ENCODE results near the gene SEC16A. TPM values are rescaled to one million over a fixed set of nuclear protein-coding genes. Genes with fewer than 3 reads are reported as not detected.

Gene SEC16A
- total and polyA plus RNA-seq, 3 experiments from 2014 or later: 42.9 to 78.0 (median 75.5) TPM

DNA sequence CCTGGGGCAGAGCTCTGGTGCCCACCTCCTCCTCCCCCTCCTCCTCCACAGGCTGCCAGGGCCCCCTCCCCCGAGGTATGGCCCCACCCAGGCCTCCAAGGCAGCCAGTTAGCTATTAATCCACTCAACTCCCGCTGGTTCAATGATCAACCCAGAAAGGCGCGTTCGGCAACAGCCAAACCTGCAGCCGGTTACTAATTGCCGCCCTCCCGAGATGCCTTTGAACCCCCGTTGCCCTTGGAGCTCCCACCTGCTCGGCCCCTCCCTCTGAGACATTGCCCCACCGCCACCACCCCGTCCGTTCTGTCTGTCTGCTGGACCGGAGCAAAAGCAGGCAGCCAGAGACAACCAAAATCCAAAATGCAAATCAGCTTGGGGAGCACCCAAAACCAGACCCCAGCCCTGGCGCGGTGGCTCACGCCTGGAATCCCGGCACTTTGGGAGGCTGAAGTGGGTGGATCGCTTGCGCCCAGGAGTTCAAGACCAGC is 37.3 kb upstream of the SEC16A start:
- H3K9me3 ChIP-seq (ENCODE audit: low read length): no peaks in the 10 kb centered on the region
- ChIA-PET POLR2A (no interaction called here), CTCF (no interaction called here)
- H3K27me3 ChIP-seq (ENCODE audit: insufficient read depth, low read length, poor library complexity, severe bottlenecking): no peaks in the 10 kb centered on the region
- H3K4me1 ChIP-seq (ENCODE audit: insufficient read depth, low read length): no peaks in the 10 kb centered on the region
- H3K4me3 ChIP-seq (ENCODE audit: low read length): no peak overlapping the region
- H3K36me3 ChIP-seq (ENCODE audit: insufficient read depth, low read length): peaks cover 8% of the 10 kb centered on the region
- DNase-seq: no peak
- no peaks in the 10 kb centered on the region for H3K9me3 Mint-ChIP-seq
- no peaks in the 10 kb centered on the region for H3K27me3 Mint-ChIP-seq
- H3K27ac Mint-ChIP-seq: peak overlapping the region in 1 of 8 donors; percentile 89
- H3K4me3 Mint-ChIP-seq: no peak overlapping the region
- H3K4me1 Mint-ChIP-seq: no peaks in the 10 kb centered on the region
- peaks cover 0 to 47% (median 0%) of the 10 kb centered on the region in 3 donors for H3K36me3 Mint-ChIP-seq
- H3K27ac ChIP-seq (ENCODE audit: low read depth, low read length): no peak overlapping the region

DNA sequence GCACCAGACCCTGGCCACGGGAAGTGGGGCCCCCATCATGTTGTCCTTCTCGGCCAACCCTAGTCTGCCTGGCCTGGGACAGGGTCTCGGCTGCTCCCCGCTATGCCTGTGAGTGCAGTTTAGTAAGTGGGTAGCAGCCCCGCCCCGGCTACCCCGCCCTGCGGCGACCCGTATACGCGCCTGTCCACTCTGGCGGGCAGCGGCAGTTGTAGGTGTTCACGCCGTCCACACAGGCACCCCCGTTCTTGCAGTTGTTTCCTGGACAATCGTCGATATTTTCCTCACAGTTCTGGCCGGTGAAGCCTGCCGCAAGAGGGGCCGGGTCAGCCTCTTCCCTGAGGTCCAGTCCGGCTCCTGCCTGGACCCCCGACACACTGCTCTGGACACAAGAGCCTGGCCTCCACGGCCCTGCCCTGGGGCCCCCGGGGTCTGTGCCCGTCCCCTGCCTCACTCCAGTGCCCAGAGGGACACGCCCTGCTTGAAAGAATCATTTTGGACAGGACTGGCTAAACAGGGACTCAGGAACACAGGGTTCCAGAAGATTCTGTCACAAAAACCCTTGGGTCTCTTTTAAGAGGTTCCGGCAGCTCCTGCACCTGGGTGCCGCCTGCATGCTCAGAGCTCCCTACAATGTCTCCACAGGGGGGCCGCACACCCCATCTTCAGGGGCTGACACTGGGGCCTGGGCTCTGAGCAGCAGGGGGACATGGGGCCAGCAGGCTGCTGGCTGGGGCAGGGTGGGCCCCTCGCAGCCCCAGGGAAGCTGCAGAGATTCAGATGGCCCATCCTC is 36.6 kb upstream of the SEC16A start:
- H3K9me3 ChIP-seq (ENCODE audit: low read length): no peaks in the 10 kb centered on the region
- no peak overlapping the region for H3K4me3 Mint-ChIP-seq
- H3K36me3 Mint-ChIP-seq: peaks cover 0 to 53% (median 0%) of the 10 kb centered on the region in 3 donors
- no peak overlapping the region for H3K27ac ChIP-seq (ENCODE audit: low read depth, low read length)
- H3K9me3 Mint-ChIP-seq: no peaks in the 10 kb centered on the region
- H3K4me1 Mint-ChIP-seq: no peaks in the 10 kb centered on the region
- no peaks in the 10 kb centered on the region for H3K27me3 Mint-ChIP-seq
- peaks cover 8% of the 10 kb centered on the region for H3K36me3 ChIP-seq (ENCODE audit: insufficient read depth, low read length)
- CTCF ChIA-PET: no interaction called here
- no peak for DNase-seq
- no peak overlapping the region for H3K4me3 ChIP-seq (ENCODE audit: low read length)
- no peaks in the 10 kb centered on the region for H3K27me3 ChIP-seq (ENCODE audit: insufficient read depth, low read length, poor library complexity, severe bottlenecking)
- no peak overlapping the region for H3K27ac Mint-ChIP-seq
- no peaks in the 10 kb centered on the region for H3K4me1 ChIP-seq (ENCODE audit: insufficient read depth, low read length)
- POLR2A ChIA-PET: no interaction called here

DNA sequence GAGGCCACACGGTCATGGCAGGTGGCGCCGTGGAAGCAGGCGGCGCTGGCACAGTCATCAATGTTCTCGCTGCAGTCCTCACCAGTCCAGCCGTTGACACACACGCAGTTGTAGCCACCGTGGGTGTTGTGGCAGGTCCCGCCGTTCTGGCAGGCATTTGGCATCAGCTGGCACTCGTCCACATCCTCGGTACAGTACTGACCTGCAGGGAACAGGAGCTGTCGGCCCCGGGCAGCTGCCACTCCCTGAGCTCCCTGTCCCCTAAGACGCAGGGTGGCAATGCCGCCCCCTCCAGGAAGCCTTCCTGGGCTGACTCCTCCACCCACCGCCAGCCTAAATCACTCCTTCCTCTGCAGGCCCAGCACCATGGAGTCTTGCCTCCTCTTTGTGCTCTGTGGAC is 35.8 kb upstream of the SEC16A start:
- Mint-ChIP-seq H3K4me1 (no peaks in the 10 kb centered on the region), H3K27me3 (no peaks in the 10 kb centered on the region), H3K4me3 (no peak overlapping the region), H3K27ac (no peak overlapping the region), H3K9me3 (no peaks in the 10 kb centered on the region), H3K36me3 (peaks cover 0 to 58% (median 0%) of the 10 kb centered on the region in 3 donors)
- Histone ChIP-seq H3K4me1 (ENCODE audit: insufficient read depth, low read length) (no peaks in the 10 kb centered on the region), H3K27me3 (ENCODE audit: insufficient read depth, low read length, poor library complexity, severe bottlenecking) (no peaks in the 10 kb centered on the region), H3K9me3 (ENCODE audit: low read length) (no peaks in the 10 kb centered on the region), H3K27ac (ENCODE audit: low read depth, low read length) (no peak overlapping the region), H3K36me3 (ENCODE audit: insufficient read depth, low read length) (peaks cover 8% of the 10 kb centered on the region), H3K4me3 (ENCODE audit: low read length) (no peak overlapping the region)
- POLR2A ChIA-PET: no interaction called here
- CTCF ChIA-PET: no interaction called here
- no peak for DNase-seq

DNA sequence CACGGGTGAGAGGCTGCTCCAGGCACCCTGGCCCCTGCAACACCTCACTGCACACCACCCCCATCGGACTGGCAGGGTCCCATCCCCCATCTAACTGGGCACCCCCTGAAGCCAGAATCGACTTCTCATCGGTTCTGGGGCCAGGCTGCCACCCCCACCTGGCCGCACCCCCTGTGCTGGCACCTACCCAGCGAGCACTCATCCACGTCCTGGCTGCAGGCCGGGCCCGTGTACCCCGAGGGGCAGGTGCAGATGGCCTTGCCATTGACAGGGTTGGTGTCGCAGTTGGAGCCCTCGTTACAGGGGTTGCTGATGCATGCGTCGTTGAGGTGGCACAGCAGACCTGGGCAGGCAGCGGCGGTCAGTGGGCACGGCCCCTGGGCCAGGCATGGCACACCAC is 35.1 kb upstream of the SEC16A start:
- Mint-ChIP-seq H3K9me3 (no peaks in the 10 kb centered on the region), H3K27ac (peak overlapping the region in 1 of 8 donors; percentile 54), H3K36me3 (peaks cover 0 to 58% (median 0%) of the 10 kb centered on the region in 3 donors), H3K4me3 (no peak overlapping the region), H3K4me1 (no peaks in the 10 kb centered on the region), H3K27me3 (no peaks in the 10 kb centered on the region)
- Histone ChIP-seq H3K27ac (ENCODE audit: low read depth, low read length) (no peak overlapping the region), H3K9me3 (ENCODE audit: low read length) (no peaks in the 10 kb centered on the region), H3K36me3 (ENCODE audit: insufficient read depth, low read length) (peaks cover 8% of the 10 kb centered on the region), H3K4me1 (ENCODE audit: insufficient read depth, low read length) (no peaks in the 10 kb centered on the region), H3K4me3 (ENCODE audit: low read length) (no peak overlapping the region), H3K27me3 (ENCODE audit: insufficient read depth, low read length, poor library complexity, severe bottlenecking) (no peaks in the 10 kb centered on the region)
- DNase-seq: no peak
- ChIA-PET CTCF (no interaction called here), POLR2A (no interaction called here)

DNA sequence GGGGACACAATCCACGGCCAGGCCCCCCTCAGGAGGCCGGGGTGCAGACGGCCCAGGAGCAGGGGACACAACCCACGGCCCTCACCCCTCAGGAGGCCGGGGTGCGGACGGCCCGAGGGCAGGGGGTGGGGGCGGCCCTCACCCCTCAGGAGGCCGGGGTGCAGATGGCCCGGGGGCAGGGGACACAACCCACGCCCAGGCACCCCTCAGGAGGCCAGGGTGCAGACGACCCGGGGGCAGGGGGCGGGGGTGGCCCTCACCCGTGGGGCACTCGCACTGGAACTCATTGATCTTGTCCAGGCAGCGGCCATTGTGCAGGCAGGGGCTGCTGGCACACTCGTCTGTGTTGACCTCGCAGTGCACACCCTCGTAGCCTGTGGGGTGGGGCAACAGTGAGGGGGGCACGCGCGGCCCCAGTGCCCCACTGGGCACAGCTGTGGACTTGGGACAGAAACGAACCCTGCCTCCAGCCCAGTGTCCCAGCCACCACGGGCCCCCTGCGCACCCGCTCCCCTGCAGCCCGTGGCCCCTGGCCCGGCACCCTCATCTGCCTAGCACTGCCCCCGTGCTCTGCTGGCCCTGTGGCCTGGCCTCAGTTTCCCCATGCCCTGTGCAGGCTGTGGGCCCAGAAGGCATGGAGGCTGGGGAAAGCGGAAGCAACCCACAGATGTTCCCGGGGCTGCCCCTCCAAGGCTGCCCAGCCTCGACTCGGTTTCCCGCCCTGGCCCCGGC is 34.3 kb upstream of the SEC16A start:
- CTCF ChIA-PET: no interaction called here

DNA sequence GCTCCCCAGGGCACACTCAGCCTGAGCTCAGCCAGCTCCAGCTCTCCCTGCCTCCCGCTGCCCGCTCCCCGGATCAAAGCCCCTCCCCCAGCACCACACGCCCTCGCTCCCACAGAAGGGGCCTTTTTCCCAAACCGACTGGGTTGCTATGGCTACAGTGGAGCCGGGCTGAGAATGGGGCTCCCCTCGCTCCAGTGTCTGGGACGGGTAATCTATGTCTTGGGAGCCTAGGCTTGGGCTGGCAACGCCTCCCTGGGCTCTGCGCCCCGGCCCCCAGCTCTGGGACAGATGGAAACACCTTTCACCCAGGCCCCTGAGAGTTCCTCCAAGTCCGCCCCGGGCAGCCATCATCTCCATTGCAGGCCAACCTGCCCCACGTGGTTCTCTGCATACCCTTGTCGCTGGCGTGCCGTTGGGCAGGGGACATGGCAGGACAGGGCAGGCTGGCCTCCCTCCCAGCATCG is 33.4 kb upstream of the SEC16A start:
- Mint-ChIP-seq H3K4me1 (no peaks in the 10 kb centered on the region), H3K36me3 (peaks cover 0 to 58% (median 0%) of the 10 kb centered on the region in 3 donors), H3K27ac (no peak overlapping the region), H3K4me3 (no peak overlapping the region), H3K9me3 (no peaks in the 10 kb centered on the region), H3K27me3 (no peaks in the 10 kb centered on the region)
- Histone ChIP-seq H3K27ac (ENCODE audit: low read depth, low read length) (no peak overlapping the region), H3K4me1 (ENCODE audit: insufficient read depth, low read length) (no peaks in the 10 kb centered on the region), H3K36me3 (ENCODE audit: insufficient read depth, low read length) (peaks cover 8% of the 10 kb centered on the region), H3K4me3 (ENCODE audit: low read length) (no peak overlapping the region), H3K9me3 (ENCODE audit: low read length) (no peaks in the 10 kb centered on the region), H3K27me3 (ENCODE audit: insufficient read depth, low read length, poor library complexity, severe bottlenecking) (no peaks in the 10 kb centered on the region)
- no peak for DNase-seq
- ChIA-PET CTCF (no interaction called here), POLR2A (no interaction called here)

More for the DNA sequence above, 34.3 kb upstream of the SEC16A start:
- no peak overlapping the region for H3K4me3 ChIP-seq (ENCODE audit: low read length)
- POLR2A ChIA-PET: no interaction called here
- DNase-seq: no peak
- no peaks in the 10 kb centered on the region for H3K27me3 Mint-ChIP-seq
- H3K4me3 Mint-ChIP-seq: no peak overlapping the region
- H3K9me3 Mint-ChIP-seq: no peaks in the 10 kb centered on the region
- H3K4me1 Mint-ChIP-seq: no peaks in the 10 kb centered on the region
- no peak overlapping the region for H3K27ac ChIP-seq (ENCODE audit: low read depth, low read length)
- H3K4me1 ChIP-seq (ENCODE audit: insufficient read depth, low read length): no peaks in the 10 kb centered on the region
- peaks cover 8% of the 10 kb centered on the region for H3K36me3 ChIP-seq (ENCODE audit: insufficient read depth, low read length)
- H3K27ac Mint-ChIP-seq: no peak overlapping the region
- H3K27me3 ChIP-seq (ENCODE audit: insufficient read depth, low read length, poor library complexity, severe bottlenecking): no peaks in the 10 kb centered on the region
- H3K36me3 Mint-ChIP-seq: peaks cover 0 to 57% (median 0%) of the 10 kb centered on the region in 3 donors
- H3K9me3 ChIP-seq (ENCODE audit: low read length): no peaks in the 10 kb centered on the region

DNA sequence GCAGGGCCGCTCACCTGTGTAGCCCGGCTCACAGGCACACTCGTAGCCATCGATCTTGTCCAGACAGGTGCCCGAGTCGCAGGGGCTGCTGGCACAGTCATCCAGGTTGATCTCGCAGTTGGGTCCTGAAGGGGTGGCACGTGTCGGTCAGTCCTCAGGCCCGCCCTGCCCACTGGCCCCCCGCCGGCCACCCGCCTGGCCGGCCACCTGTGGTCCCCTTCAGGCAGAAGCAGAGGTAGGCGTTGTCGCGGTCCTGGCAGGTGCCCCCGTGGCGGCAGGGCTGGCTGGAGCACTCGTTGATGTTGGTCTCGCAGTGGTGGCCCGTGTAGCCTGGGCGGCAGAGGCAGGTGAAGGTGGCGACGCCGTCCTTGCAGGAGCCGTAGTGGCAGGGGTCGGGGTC is 32.4 kb upstream of the SEC16A start:
- Histone ChIP-seq H3K27ac (ENCODE audit: low read depth, low read length) (no peak overlapping the region), H3K27me3 (ENCODE audit: insufficient read depth, low read length, poor library complexity, severe bottlenecking) (no peaks in the 10 kb centered on the region), H3K4me3 (ENCODE audit: low read length) (no peak overlapping the region), H3K36me3 (ENCODE audit: insufficient read depth, low read length) (peaks cover 8% of the 10 kb centered on the region), H3K9me3 (ENCODE audit: low read length) (no peaks in the 10 kb centered on the region), H3K4me1 (ENCODE audit: insufficient read depth, low read length) (no peaks in the 10 kb centered on the region)
- H3K4me1 Mint-ChIP-seq: no peaks in the 10 kb centered on the region
- CTCF ChIA-PET: no interaction called here
- no peak for DNase-seq
- no peak overlapping the region for H3K4me3 Mint-ChIP-seq
- peaks cover 0 to 64% (median 0%) of the 10 kb centered on the region in 3 donors for H3K36me3 Mint-ChIP-seq
- no peaks in the 10 kb centered on the region for H3K27me3 Mint-ChIP-seq
- H3K9me3 Mint-ChIP-seq: no peaks in the 10 kb centered on the region
- no peak overlapping the region for H3K27ac Mint-ChIP-seq
- POLR2A ChIA-PET: no interaction called here

DNA sequence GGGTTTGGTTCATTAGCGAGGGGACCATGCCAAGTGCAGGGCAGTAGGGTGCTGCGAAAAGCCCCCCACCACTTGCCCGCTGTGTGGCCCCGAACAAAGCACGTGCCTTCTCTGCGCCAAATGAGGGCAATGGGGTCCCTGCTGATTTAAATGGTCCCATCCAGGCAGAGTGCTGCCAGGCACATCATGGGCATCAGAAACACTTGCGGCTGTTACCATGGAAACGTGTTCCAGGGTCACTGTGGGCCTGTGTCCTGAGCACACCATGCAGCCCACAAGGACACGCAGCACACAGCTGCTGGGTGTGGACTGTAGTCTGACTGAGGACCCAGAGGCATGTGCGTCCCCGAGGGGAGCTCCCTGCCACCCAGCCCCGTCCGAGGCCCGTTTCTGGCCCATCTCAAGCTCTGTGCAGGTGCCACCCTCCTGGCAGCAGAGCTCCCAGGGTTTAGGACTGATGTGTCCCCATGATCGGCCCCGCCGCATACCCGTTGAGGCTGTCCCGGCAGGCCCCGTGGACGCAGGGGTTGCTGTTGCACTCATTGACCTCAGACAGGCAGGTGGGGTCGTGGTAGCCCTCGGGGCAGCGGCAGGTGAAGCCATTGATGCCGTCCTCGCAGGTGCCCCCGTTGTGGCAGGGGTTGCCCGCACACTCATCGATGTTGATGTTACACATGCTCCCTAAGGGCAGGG is 31.3 kb upstream of the SEC16A start:
- Mint-ChIP-seq H3K36me3 (peaks cover 0 to 65% (median 0%) of the 10 kb centered on the region in 3 donors), H3K4me1 (no peaks in the 10 kb centered on the region), H3K9me3 (no peaks in the 10 kb centered on the region), H3K27me3 (no peaks in the 10 kb centered on the region), H3K27ac (no peak overlapping the region), H3K4me3 (no peak overlapping the region)
- Histone ChIP-seq H3K9me3 (ENCODE audit: low read length) (no peaks in the 10 kb centered on the region), H3K4me1 (ENCODE audit: insufficient read depth, low read length) (no peaks in the 10 kb centered on the region), H3K4me3 (ENCODE audit: low read length) (no peak overlapping the region), H3K27ac (ENCODE audit: low read depth, low read length) (no peak overlapping the region), H3K27me3 (ENCODE audit: insufficient read depth, low read length, poor library complexity, severe bottlenecking) (no peaks in the 10 kb centered on the region), H3K36me3 (ENCODE audit: insufficient read depth, low read length) (peaks cover 8% of the 10 kb centered on the region)
- ChIA-PET POLR2A (no interaction called here), CTCF (no interaction called here)
- DNase-seq: no peak

Measured in CD8-positive, alpha-beta memory T cell (primary cell).